HEK293T (cell line): ENCODE measurements around the gene LTBP2.

Experiments used
- CTCF ChIA-PET: fragments of 350-600 bp; formaldehyde crosslinking; extraction: SDS; loops from one replicate; lab custom pipeline; 2021; ENCODE audit warnings: antibody characterized with exemption, inconsistent platforms; lab: Yijun Ruan, JAX
- POLR2A ChIA-PET: fragments of 350-600 bp; formaldehyde crosslinking; extraction: SDS; loops from one replicate; lab custom pipeline; 2020; ENCODE audit warnings: antibody characterized with exemption, inconsistent platforms; lab: Yijun Ruan, JAX
- DNase-seq: peaks from one replicate; pipeline ENCODE4 v3.0.0; 2012; ENCODE audit warnings: mixed read lengths; ENCODE audit errors: extremely low spot score
- ARNT ChIP-seq: fragments of 450-650 bp; IDR thresholded peaks from 2 replicates; pipeline ENCODE4 v1.6.1; 2017; ENCODE audit warnings: mild to moderate bottlenecking
- BHLHE40 ChIP-seq: fragments of 450-650 bp; IDR thresholded peaks from 2 replicates; pipeline ENCODE4 v1.6.1; 2016; ENCODE audit warnings: mild to moderate bottlenecking, moderate library complexity, borderline replicate concordance
- CTBP1 ChIP-seq: fragments of 450-650 bp; IDR thresholded peaks from 2 replicates; pipeline ENCODE4 v1.6.1; 2016; ENCODE audit warnings: borderline replicate concordance
- ELF4 ChIP-seq: fragments of 450-650 bp; IDR thresholded peaks from 2 replicates; pipeline ENCODE4 v1.6.1; 2017; ENCODE audit warnings: antibody characterized with exemption
- FOXA1 ChIP-seq: fragments of 450-650 bp; IDR thresholded peaks from 2 replicates; pipeline ENCODE4 v1.6.1; 2016; ENCODE audit warnings: mild to moderate bottlenecking
- FOXK2 ChIP-seq: fragments of 450-650 bp; IDR thresholded peaks from 2 replicates; pipeline ENCODE4 v1.6.1; 2016; ENCODE audit warnings: mild to moderate bottlenecking
- FOXM1 ChIP-seq: fragments of 450-650 bp; IDR thresholded peaks from 2 replicates; pipeline ENCODE4 v1.6.1; 2017; ENCODE audit warnings: mild to moderate bottlenecking, borderline replicate concordance
- HDGF ChIP-seq: fragments of 450-650 bp; IDR thresholded peaks from 2 replicates; pipeline ENCODE4 v1.6.1; 2017; ENCODE audit warnings: antibody characterized with exemption, borderline replicate concordance
- L3MBTL2 ChIP-seq: fragments of 450-650 bp; conservative IDR thresholded peaks from 2 replicates; pipeline ENCODE4 v1.6.1; 2016; ENCODE audit warnings: mild to moderate bottlenecking
- LEF1 ChIP-seq: fragments of 450-650 bp; IDR thresholded peaks from 2 replicates; pipeline ENCODE4 v1.6.1; 2017; ENCODE audit warnings: mild to moderate bottlenecking, borderline replicate concordance
- NFRKB ChIP-seq: fragments of 450-650 bp; IDR thresholded peaks from 2 replicates; pipeline ENCODE4 v1.6.1; 2016; ENCODE audit warnings: mild to moderate bottlenecking, moderate library complexity
- PKNOX1 ChIP-seq: fragments of 450-650 bp; IDR thresholded peaks from 2 replicates; pipeline ENCODE4 v1.6.1; 2016
- SP1 ChIP-seq: fragments of 450-650 bp; IDR thresholded peaks from 2 replicates; pipeline ENCODE4 v1.6.1; 2017
- SUZ12 ChIP-seq: fragments of 450-650 bp; IDR thresholded peaks from 2 replicates; pipeline ENCODE4 v1.6.1; 2016; ENCODE audit warnings: mild to moderate bottlenecking
- TARDBP ChIP-seq: fragments of 450-650 bp; IDR thresholded peaks from 2 replicates; pipeline ENCODE4 v1.6.1; 2016
- ZNF384 ChIP-seq: fragments of 450-650 bp; IDR thresholded peaks from 2 replicates; pipeline ENCODE4 v1.6.1; 2016

Gene LTBP2

DNA sequence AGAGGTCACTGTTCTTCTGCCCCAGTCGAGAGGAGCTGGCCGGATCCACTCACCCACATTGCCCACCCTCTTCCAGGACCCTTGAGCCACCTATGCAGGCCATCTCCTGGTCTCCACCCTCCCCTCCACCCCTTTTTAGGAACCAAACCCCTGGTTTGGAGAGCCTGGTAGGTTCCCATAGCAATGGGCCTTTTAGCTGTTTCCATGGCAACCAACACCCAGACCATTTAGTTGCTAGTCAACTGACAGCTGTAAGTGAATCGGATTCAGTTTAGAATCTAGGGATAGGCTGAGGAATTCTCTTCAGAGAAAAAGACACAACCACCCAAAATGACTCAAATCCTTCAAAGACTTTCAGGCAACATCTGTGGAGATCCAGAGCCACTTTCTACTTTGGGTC lies 135.4 kb downstream of the LTBP2 start:
- CTCF ChIA-PET = interaction anchor here (0.9 kb wide), 1 partner anchor 103 kb away, joined by 3 read pairs; no protein-coding TSS in a partner anchor
- POLR2A ChIA-PET = no interaction called here
- DNase-seq = no peak
- TF ChIP-seq SP1 (no peak), FOXA1 (no peak), FOXM1 (no peak), PKNOX1 (no peak), SUZ12 (no peak), CTBP1 (no peak), ELF4 (no peak), HDGF (no peak), NFRKB (no peak), ARNT (no peak)

- CTCF ChIA-PET = interaction anchor here (0.9 kb wide), 1 partner anchor 102 kb away, joined by 3 read pairs; no protein-coding TSS in a partner anchor
- TF ChIP-seq LEF1 (no peak), L3MBTL2 (no peak), BHLHE40 (no peak), PKNOX1 (no peak), ZNF384 (no peak), SP1 (no peak), ARNT (no peak), FOXK2 (no peak), NFRKB (no peak), FOXM1 (no peak), FOXA1 (no peak)
- no peak for DNase-seq
- POLR2A ChIA-PET = interaction anchor here (1.2 kb wide), 1 partner anchor 117 kb away, joined by 3 read pairs; no protein-coding TSS in a partner anchor
These were observed 135.9 kb downstream of the LTBP2 start for GRCh38 chr14:74476107-74476506.

- DNase-seq = no peak
- ChIA-PET CTCF (no interaction called here), POLR2A (interaction anchor here (1.2 kb wide), 1 partner anchor 117 kb away, joined by 3 read pairs; no protein-coding TSS in a partner anchor)
- TF ChIP-seq ELF4 (no peak), FOXA1 (no peak), LEF1 (no peak), ZNF384 (no peak), HDGF (no peak), ARNT (no peak), CTBP1 (no peak), SP1 (no peak), SUZ12 (no peak), TARDBP (no peak), PKNOX1 (no peak)
These were observed 136.4 kb downstream of the LTBP2 start for GRCh38 chr14:74475678-74476077.

- DNase-seq = no peak
- POLR2A ChIA-PET = no interaction called here
- no peak for TF ChIP-seq L3MBTL2
- TF ChIP-seq ELF4 = no peak
- no peak for TF ChIP-seq ARNT
- TF ChIP-seq TARDBP = no peak
- no peak for TF ChIP-seq FOXM1
- TF ChIP-seq ZNF384 = no peak
- TF ChIP-seq PKNOX1 = no peak
- TF ChIP-seq BHLHE40 = no peak
- no peak for TF ChIP-seq CTBP1
- no peak for TF ChIP-seq NFRKB
- TF ChIP-seq FOXK2 = no peak
- TF ChIP-seq HDGF = no peak
- TF ChIP-seq SUZ12 = no peak
- TF ChIP-seq LEF1 = no peak
- no peak for TF ChIP-seq SP1
- TF ChIP-seq FOXA1 = no peak
- CTCF ChIA-PET = interaction anchor here (0.6 kb wide), 1 partner anchor 841 kb away, joined by 3 read pairs; no protein-coding TSS in a partner anchor
These were observed 137.7 kb downstream of the LTBP2 start for GRCh38 chr14:74474376-74474775.

- TF ChIP-seq NFRKB (no peak), ELF4 (no peak), HDGF (no peak), SP1 (no peak), FOXA1 (no peak), TARDBP (no peak), L3MBTL2 (no peak), FOXK2 (no peak), FOXM1 (no peak)
- CTCF ChIA-PET = no interaction called here
- DNase-seq = no peak
- POLR2A ChIA-PET = no interaction called here
These were observed 139.4 kb downstream of the LTBP2 start for GRCh38 chr14:74472601-74473000.
